MM.1S (cell line): ENCODE results near the gene CNN3.

ENCODE experiments used
- CTCF ChIP-seq: fragments of 300-600 bp; sonication (generic); IDR thresholded peaks from 2 replicates; pipeline ENCODE4 v1.5.1; 2016; ENCODE audit warnings: antibody characterized with exemption, low read length, mixed read lengths
- EZH2 ChIP-seq: fragments of 300-600 bp; sonication (generic); optimal IDR thresholded peaks from 2 replicates; pipeline ENCODE3; 2017; ENCODE audit warnings: low read depth, mild to moderate bottlenecking, antibody characterized with exemption, low read length, mixed read lengths
- EZH2phosphoT487 ChIP-seq: fragments of 300-600 bp; sonication (generic); IDR thresholded peaks from 2 replicates; pipeline ENCODE4 v1.6.1; 2018; ENCODE audit warnings: antibody characterized with exemption, low read length

GRCh38 chr1:94926915-94927404, at the start of gene CNN3:
- no peak for TF ChIP-seq EZH2
- TF ChIP-seq CTCF = no peak
- TF ChIP-seq EZH2phosphoT487 = no peak
